ENCODE data around the gene TDRD10. TPM values are rescaled to one million over a fixed set of nuclear protein-coding genes. Genes with fewer than 3 reads are reported as not detected.

The TDRD10 gene
- total and polyA plus RNA-seq, 4 experiments from 2014 or later = not detected

DNA sequence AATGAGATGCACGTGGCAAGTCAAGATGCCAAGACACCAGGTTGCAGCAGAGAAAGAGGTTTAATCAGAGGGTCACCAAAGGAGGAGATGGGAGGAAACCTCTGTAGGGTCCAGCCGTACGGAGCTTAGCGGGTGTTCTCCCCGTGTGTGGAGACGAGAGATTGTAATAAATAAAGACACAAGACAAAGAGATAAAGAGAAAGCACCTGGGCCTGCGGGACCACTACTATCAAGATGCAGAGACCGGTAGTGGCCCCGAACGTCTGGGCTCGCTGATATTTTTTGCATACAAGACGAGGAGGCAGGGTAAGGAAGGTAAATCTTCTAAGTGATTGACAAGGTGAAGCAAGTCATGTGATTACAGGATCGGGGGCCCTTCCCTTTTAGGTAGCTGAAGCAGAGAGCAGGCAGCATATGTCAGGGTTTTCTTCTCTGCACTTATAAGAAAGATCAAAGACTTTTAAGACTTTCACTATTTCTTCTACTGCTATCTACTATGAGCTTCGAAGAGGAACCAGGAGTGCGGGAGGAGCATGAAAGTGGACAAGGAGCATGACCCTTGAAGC is 41.2 kb upstream of the TDRD10 start:
- H3K36me3 Mint-ChIP-seq = peaks cover 39 to 41% of the 10 kb centered on the region in 2 donors
- peaks cover 40 to 69% (median 55%) of the 10 kb centered on the region in 4 donors for H3K4me1 Mint-ChIP-seq

DNA sequence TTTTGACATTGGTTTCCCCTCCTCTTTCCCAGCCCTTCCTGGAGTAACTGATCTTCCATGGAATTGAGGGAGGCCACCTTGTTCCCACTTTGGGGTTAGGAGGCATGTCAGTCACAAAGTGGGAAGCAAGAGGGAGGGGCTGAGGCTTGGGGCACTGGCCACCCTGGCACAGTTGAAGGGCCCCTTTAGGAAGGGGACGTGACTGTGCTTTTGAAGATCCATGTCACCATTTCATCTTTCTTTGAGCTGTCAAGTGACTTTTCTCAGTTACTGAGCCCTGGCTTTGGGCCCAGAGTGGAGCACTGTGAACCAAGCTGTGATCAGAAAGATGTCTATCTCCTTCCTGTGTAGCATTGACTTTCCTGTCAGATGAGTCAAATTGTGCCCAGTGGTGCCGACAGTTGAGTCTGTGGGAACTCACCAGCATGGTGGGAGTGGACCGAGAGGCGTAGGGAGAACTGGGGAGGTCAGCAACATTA is 38.5 kb upstream of the TDRD10 start:
- H3K4me3 Mint-ChIP-seq = peak overlapping the region; percentile 76 to 93 (median 86)
- H3K9me3 Mint-ChIP-seq = peaks cover 0 to 1% (median 0%) of the 10 kb centered on the region in 8 donors
- DNase-seq = peak; percentile 74 to 88 (median 77)
- H3K27me3 Mint-ChIP-seq = no peaks in the 10 kb centered on the region
- Histone ChIP-seq H3K4me1 (ENCODE audit: insufficient read depth, low read length) (peaks cover 98% of the 10 kb centered on the region), H3K36me3 (ENCODE audit: insufficient read depth, low read length) (no peaks in the 10 kb centered on the region), H3K4me3 (ENCODE audit: low read length in 2 of 2) (no peak overlapping the region), H3K27ac (ENCODE audit: low read depth, low read length) (peak overlapping the region; percentile 66), H3K9me3 (ENCODE audit: control insufficient read depth in 1 of 2, low read length in 2 of 2) (no peaks in the 10 kb centered on the region), H3K27me3 (ENCODE audit: insufficient read depth, low read length) (no peaks in the 10 kb centered on the region)
- ChIA-PET CTCF (ENCODE audit: partially characterized antibody) (interaction anchor here (0.8 to 8.2 kb wide), 14 partner anchors 16 to 120 kb away, joined by 3 to 106 read pairs (median 4); partner anchors contain the start of gene IL6R), POLR2A (ENCODE audit: partially characterized antibody) (interaction anchor here (0.6 to 12.7 kb wide), 23 partner anchors 9 to 711 kb away, joined by 3 to 267 read pairs (median 4); partner anchors contain the start of genes IL6R and PMVK)
- H3K36me3 Mint-ChIP-seq = peaks cover 27 to 28% of the 10 kb centered on the region in 2 donors
- peaks cover 57 to 92% (median 79%) of the 10 kb centered on the region in 4 donors for H3K4me1 Mint-ChIP-seq
- peak overlapping the region; percentile 94 to 100 (median 98) for H3K27ac Mint-ChIP-seq
- intact Hi-C loops (cut with micrococcal nuclease) = loop anchor here (1.0 to 10.0 kb wide), 3 partner anchors 19 to 279 kb away; partner anchors contain the start of gene IL6R

More for the DNA sequence above, 41.2 kb upstream of the TDRD10 start:
- peak overlapping the region; percentile 20 for H3K27ac ChIP-seq (ENCODE audit: low read depth, low read length)
- H3K4me3 ChIP-seq (ENCODE audit: low read length in 2 of 2) = no peak overlapping the region
- H3K27ac Mint-ChIP-seq = peak overlapping the region; percentile 77 to 94 (median 90)
- intact Hi-C loops (cut with micrococcal nuclease) = loop anchor here (10.0 kb wide), 1 partner anchor 276 kb away; no protein-coding TSS in a partner anchor
- no peaks in the 10 kb centered on the region for H3K27me3 Mint-ChIP-seq
- peaks cover 5% of the 10 kb centered on the region for H3K36me3 ChIP-seq (ENCODE audit: insufficient read depth, low read length)
- H3K4me3 Mint-ChIP-seq = peak overlapping the region in 7 of 8 donors; percentile 36 to 78 (median 67)
- peaks cover 70% of the 10 kb centered on the region for H3K4me1 ChIP-seq (ENCODE audit: insufficient read depth, low read length)
- DNase-seq = peak in 1 of 5 donors; percentile 18
- ChIA-PET CTCF (ENCODE audit: partially characterized antibody) (interaction anchor here (1.2 to 2.0 kb wide), 6 partner anchors 13 to 53 kb away, joined by 3 to 8 read pairs (median 4); no protein-coding TSS in a partner anchor), POLR2A (ENCODE audit: partially characterized antibody) (interaction anchor here (0.6 to 12.7 kb wide), 8 partner anchors 10 to 126 kb away, joined by 3 to 267 read pairs (median 3); partner anchors contain the start of gene IL6R)
- H3K27me3 ChIP-seq (ENCODE audit: insufficient read depth, low read length) = no peaks in the 10 kb centered on the region
- H3K9me3 Mint-ChIP-seq = peaks cover 0 to 1% (median 0%) of the 10 kb centered on the region in 8 donors
- H3K9me3 ChIP-seq (ENCODE audit: control insufficient read depth in 1 of 2, low read length in 2 of 2) = no peaks in the 10 kb centered on the region

DNA sequence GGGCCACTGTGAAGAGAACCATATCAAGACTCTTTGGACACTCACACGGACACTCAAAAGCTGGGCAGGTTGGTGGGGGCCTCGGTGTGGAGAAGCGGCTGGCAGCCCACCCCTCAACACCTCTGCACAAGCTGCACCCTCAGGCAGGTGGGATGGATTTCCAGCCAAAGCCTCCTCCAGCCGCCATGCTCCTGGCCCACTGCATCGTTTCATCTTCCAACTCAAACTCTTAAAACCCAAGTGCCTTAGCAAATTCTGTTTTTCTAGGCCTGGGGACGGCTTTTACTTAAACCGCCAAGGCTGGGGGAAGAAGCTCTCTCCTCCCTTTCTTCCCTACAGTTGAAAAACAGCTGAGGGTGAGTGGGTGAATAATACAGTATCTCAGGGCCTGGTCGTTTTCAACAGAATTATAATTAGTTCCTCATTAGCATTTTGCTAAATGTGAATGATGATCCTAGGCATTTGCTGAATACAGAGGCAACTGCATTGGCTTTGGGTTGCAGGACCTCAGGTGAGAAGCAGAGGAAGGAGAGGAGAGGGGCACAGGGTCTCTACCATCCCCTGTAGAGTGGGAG is 36.3 kb upstream of the TDRD10 start:
- POLR2A ChIA-PET (ENCODE audit: partially characterized antibody) = interaction anchor here (0.8 to 12.7 kb wide), 22 partner anchors 11 to 283 kb away, joined by 3 to 267 read pairs (median 5); partner anchors contain the start of gene IL6R
- peaks cover 22 to 23% of the 10 kb centered on the region in 2 donors for H3K36me3 Mint-ChIP-seq
- CTCF ChIA-PET (ENCODE audit: partially characterized antibody) = interaction anchor here (0.7 to 8.2 kb wide), 14 partner anchors 12 to 620 kb away, joined by 3 to 106 read pairs (median 4); partner anchors contain the start of gene IL6R
- H3K4me3 Mint-ChIP-seq = peak overlapping the region; percentile 63 to 91 (median 78)
- DNase-seq = no peak
- peak overlapping the region; percentile 66 for H3K27ac ChIP-seq (ENCODE audit: low read depth, low read length)
- H3K27me3 ChIP-seq (ENCODE audit: insufficient read depth, low read length) = no peaks in the 10 kb centered on the region
- H3K4me3 ChIP-seq (ENCODE audit: low read length in 2 of 2) = peak overlapping the region in 1 of 2 donors; percentile 26
- intact Hi-C loops (cut with micrococcal nuclease) = loop anchor here (10.0 kb wide), 1 partner anchor 281 kb away; no protein-coding TSS in a partner anchor
- peaks cover 57 to 86% (median 79%) of the 10 kb centered on the region in 4 donors for H3K4me1 Mint-ChIP-seq
- H3K36me3 ChIP-seq (ENCODE audit: insufficient read depth, low read length) = no peaks in the 10 kb centered on the region
- H3K4me1 ChIP-seq (ENCODE audit: insufficient read depth, low read length) = peaks cover 84% of the 10 kb centered on the region
- H3K27me3 Mint-ChIP-seq = no peaks in the 10 kb centered on the region
- peak overlapping the region; percentile 93 to 100 (median 97) for H3K27ac Mint-ChIP-seq
- H3K9me3 ChIP-seq (ENCODE audit: control insufficient read depth in 1 of 2, low read length in 2 of 2) = no peaks in the 10 kb centered on the region
- peaks cover 0 to 1% (median 0%) of the 10 kb centered on the region in 8 donors for H3K9me3 Mint-ChIP-seq

DNA sequence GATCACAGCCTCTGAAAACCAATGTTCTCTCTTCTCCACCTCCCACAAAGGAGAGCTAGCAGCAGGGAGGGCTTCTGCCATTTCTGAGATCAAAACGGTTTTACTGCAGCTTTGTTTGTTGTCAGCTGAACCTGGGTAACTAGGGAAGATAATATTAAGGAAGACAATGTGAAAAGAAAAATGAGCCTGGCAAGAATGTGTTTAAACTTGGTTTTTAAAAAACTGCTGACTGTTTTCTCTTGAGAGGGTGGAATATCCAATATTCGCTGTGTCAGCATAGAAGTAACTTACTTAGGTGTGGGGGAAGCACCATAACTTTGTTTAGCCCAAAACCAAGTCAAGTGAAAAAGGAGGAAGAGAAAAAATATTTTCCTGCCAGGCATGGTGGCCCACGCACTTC is 35.8 kb upstream of the TDRD10 start:
- Mint-ChIP-seq H3K4me1 (peaks cover 53 to 85% (median 76%) of the 10 kb centered on the region in 4 donors), H3K27ac (peak overlapping the region; percentile 93 to 100 (median 97)), H3K27me3 (no peaks in the 10 kb centered on the region), H3K4me3 (peak overlapping the region; percentile 61 to 91 (median 74)), H3K9me3 (peaks cover 0 to 1% (median 0%) of the 10 kb centered on the region in 8 donors), H3K36me3 (peaks cover 18 to 21% of the 10 kb centered on the region in 2 donors)
- H3K9me3 ChIP-seq (ENCODE audit: control insufficient read depth in 1 of 2, low read length in 2 of 2) = no peaks in the 10 kb centered on the region
- no peaks in the 10 kb centered on the region for H3K36me3 ChIP-seq (ENCODE audit: insufficient read depth, low read length)
- peaks cover 81% of the 10 kb centered on the region for H3K4me1 ChIP-seq (ENCODE audit: insufficient read depth, low read length)
- CTCF ChIA-PET (ENCODE audit: partially characterized antibody) = interaction anchor here (0.7 to 8.2 kb wide), 10 partner anchors 12 to 619 kb away, joined by 3 to 106 read pairs (median 6); partner anchors contain the start of gene IL6R
- H3K4me3 ChIP-seq (ENCODE audit: low read length in 2 of 2) = no peak overlapping the region
- peak in 2 of 5 donors; percentile 16 for DNase-seq
- intact Hi-C loops (cut with micrococcal nuclease) = loop anchor here (10.0 kb wide), 1 partner anchor 281 kb away; no protein-coding TSS in a partner anchor
- POLR2A ChIA-PET (ENCODE audit: partially characterized antibody) = interaction anchor here (1.2 to 12.7 kb wide), 11 partner anchors 13 to 284 kb away, joined by 3 to 267 read pairs (median 5); partner anchors contain the start of gene IL6R
- H3K27me3 ChIP-seq (ENCODE audit: insufficient read depth, low read length) = no peaks in the 10 kb centered on the region
- peak overlapping the region; percentile 66 for H3K27ac ChIP-seq (ENCODE audit: low read depth, low read length)

DNA sequence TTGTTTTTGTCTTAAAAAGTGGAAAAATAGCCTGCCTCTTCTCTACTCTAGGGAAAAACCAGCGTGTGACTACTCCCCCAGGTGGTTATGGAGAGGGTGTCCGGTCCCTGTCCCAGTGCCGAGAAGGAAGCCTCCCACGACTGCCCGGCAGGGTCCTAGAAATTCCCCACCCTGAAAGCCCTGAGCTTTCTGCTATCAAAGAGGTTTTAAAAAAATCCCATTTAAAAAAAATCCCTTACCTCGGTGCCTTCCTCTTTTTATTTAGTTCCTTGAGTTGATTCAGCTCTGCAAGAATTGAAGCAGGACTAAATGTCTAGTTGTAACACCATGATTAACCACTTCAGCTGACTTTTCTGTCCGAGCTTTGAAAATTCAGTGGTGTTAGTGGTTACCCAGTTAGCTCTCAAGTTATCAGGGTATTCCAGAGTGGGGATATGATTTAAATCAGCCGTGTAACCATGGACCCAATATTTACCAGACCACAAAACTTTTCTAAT is 35.0 kb upstream of the TDRD10 start:
- H3K4me3 ChIP-seq (ENCODE audit: low read length in 2 of 2) = no peak overlapping the region
- peaks cover 0 to 1% (median 0%) of the 10 kb centered on the region in 8 donors for H3K9me3 Mint-ChIP-seq
- CTCF ChIA-PET (ENCODE audit: partially characterized antibody) = interaction anchor here (0.8 to 8.2 kb wide), 12 partner anchors 12 to 293 kb away, joined by 3 to 106 read pairs (median 6); partner anchors contain the start of gene IL6R
- intact Hi-C loops (cut with micrococcal nuclease) = loop anchor here (1.0 to 10.0 kb wide), 2 partner anchors 11 to 282 kb away; no protein-coding TSS in a partner anchor
- H3K27me3 ChIP-seq (ENCODE audit: insufficient read depth, low read length) = no peaks in the 10 kb centered on the region
- H3K27ac Mint-ChIP-seq = peak overlapping the region; percentile 93 to 100 (median 97)
- peaks cover 18 to 21% of the 10 kb centered on the region in 2 donors for H3K36me3 Mint-ChIP-seq
- peak overlapping the region; percentile 51 to 91 (median 72) for H3K4me3 Mint-ChIP-seq
- H3K27ac ChIP-seq (ENCODE audit: low read depth, low read length) = peak overlapping the region; percentile 66
- peaks cover 51 to 80% (median 72%) of the 10 kb centered on the region in 4 donors for H3K4me1 Mint-ChIP-seq
- H3K4me1 ChIP-seq (ENCODE audit: insufficient read depth, low read length) = peaks cover 75% of the 10 kb centered on the region
- H3K36me3 ChIP-seq (ENCODE audit: insufficient read depth, low read length) = no peaks in the 10 kb centered on the region
- POLR2A ChIA-PET (ENCODE audit: partially characterized antibody) = interaction anchor here (1.0 to 12.7 kb wide), 11 partner anchors 13 to 139 kb away, joined by 3 to 267 read pairs (median 5); partner anchors contain the start of gene IL6R
- no peaks in the 10 kb centered on the region for H3K27me3 Mint-ChIP-seq
- H3K9me3 ChIP-seq (ENCODE audit: control insufficient read depth in 1 of 2, low read length in 2 of 2) = no peaks in the 10 kb centered on the region
- DNase-seq = peak in 1 of 5 donors; percentile 5

DNA sequence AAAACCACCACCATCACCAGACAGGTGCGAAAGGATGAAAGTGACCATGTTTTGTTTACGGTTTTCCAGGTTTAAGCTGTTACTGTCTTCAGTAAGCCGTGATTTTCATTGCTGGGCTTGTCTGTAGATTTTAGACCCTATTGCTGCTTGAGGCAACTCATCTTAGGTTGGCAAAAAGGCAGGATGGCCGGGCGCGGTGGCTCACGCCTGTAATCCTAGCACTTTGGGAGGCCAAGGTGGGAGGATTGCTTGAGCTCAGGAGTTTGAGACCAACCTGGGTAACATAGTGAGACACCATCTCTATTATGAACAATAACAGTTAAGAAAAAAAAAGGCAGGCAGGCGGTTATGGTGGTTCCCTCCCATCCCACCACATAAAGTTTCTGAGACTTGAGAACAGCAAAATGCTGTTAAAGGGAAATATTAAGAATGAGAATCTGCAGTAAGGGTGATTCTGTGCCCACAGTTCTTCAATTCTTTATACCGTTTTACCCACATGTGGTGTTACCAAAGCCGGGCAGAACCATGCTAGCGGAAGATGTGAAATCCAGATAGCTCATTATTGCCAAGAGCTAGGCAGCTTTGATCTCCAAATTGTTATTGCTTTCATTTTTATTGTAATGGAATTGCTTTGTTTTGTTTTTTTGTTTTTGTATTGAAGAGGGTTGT is 34.5 kb upstream of the TDRD10 start:
- CTCF ChIA-PET (ENCODE audit: partially characterized antibody) = interaction anchor here (0.6 to 8.2 kb wide), 19 partner anchors 12 to 293 kb away, joined by 3 to 106 read pairs (median 4); partner anchors contain the start of genes IL6R and SHE
- Mint-ChIP-seq H3K9me3 (peaks cover 0 to 1% (median 0%) of the 10 kb centered on the region in 8 donors), H3K27me3 (no peaks in the 10 kb centered on the region), H3K27ac (peak overlapping the region; percentile 93 to 100 (median 97)), H3K4me3 (peak overlapping the region; percentile 57 to 91 (median 72)), H3K36me3 (peaks cover 18 to 21% of the 10 kb centered on the region in 2 donors), H3K4me1 (peaks cover 50 to 76% (median 68%) of the 10 kb centered on the region in 4 donors)
- no peaks in the 10 kb centered on the region for H3K27me3 ChIP-seq (ENCODE audit: insufficient read depth, low read length)
- H3K4me3 ChIP-seq (ENCODE audit: low read length in 2 of 2) = no peak overlapping the region
- H3K9me3 ChIP-seq (ENCODE audit: control insufficient read depth in 1 of 2, low read length in 2 of 2) = no peaks in the 10 kb centered on the region
- intact Hi-C loops (cut with micrococcal nuclease) = loop anchor here (1.0 to 10.0 kb wide), 3 partner anchors 11 to 283 kb away; partner anchors contain the start of gene HAX1
- H3K4me1 ChIP-seq (ENCODE audit: insufficient read depth, low read length) = peaks cover 69% of the 10 kb centered on the region
- POLR2A ChIA-PET (ENCODE audit: partially characterized antibody) = interaction anchor here (0.7 to 12.7 kb wide), 12 partner anchors 12 to 601 kb away, joined by 3 to 267 read pairs (median 4); partner anchors contain the start of gene IL6R
- peak; percentile 42 to 59 (median 43) for DNase-seq
- H3K27ac ChIP-seq (ENCODE audit: low read depth, low read length) = peak overlapping the region; percentile 66
- no peaks in the 10 kb centered on the region for H3K36me3 ChIP-seq (ENCODE audit: insufficient read depth, low read length)
